ENCODE results near the gene MYO9A. TPM values are rescaled to one million over a fixed set of nuclear protein-coding genes. Genes with fewer than 3 reads are reported as not detected.
A peak's percentile ranks its signal among the peaks of the same experiment; 100 is the strongest.

MYO9A gene
- total RNA-seq, 1 experiment from 2014 or later, result 34.0 TPM

DNA sequence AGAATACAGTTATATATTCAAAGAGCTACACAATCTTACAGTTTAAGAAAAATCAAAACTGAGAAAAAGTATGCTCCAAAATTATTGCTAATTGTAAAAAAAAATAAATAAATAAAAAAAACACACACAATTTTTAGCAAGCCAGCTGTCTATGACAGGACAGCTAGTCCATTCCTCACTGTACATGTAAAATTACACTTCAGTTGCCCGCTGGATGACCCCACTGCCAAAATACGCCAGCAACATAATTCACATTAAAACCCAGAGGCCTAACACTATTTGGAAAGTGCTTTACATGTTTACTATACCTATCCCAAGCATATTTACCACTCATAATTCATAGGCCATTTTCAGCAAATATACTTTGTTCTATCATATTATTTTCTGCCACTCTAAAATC, 5.8 kb downstream of the MYO9A start:
- Histone ChIP-seq H3K27ac (no peak overlapping the region), H3K27me3 (ENCODE audit: insufficient read depth, low read depth) (no peaks in the 10 kb centered on the region), H3K9me3 (ENCODE audit: insufficient read depth, low read depth) (no peaks in the 10 kb centered on the region), H4K20me1 (ENCODE audit: insufficient read depth) (no peaks in the 10 kb centered on the region), H3K79me2 (ENCODE audit: low read depth) (peaks cover 34% of the 10 kb centered on the region), H2AFZ (no peak overlapping the region), H3K4me3 (no peak overlapping the region), H3K9me2 (ENCODE audit: insufficient read depth) (no peaks in the 10 kb centered on the region), H3K4me2 (no peak overlapping the region), H3K4me1 (replicated peaks; ENCODE audit: insufficient read depth) (peaks cover 11% of the 10 kb centered on the region; the same call in 1 of the 2 replicates), H3K36me3 (ENCODE audit: low read depth) (no peaks in the 10 kb centered on the region), H3F3A (ENCODE audit: insufficient read depth, low read depth) (no peaks in the 10 kb centered on the region)
- TF ChIP-seq, protein P1, sequence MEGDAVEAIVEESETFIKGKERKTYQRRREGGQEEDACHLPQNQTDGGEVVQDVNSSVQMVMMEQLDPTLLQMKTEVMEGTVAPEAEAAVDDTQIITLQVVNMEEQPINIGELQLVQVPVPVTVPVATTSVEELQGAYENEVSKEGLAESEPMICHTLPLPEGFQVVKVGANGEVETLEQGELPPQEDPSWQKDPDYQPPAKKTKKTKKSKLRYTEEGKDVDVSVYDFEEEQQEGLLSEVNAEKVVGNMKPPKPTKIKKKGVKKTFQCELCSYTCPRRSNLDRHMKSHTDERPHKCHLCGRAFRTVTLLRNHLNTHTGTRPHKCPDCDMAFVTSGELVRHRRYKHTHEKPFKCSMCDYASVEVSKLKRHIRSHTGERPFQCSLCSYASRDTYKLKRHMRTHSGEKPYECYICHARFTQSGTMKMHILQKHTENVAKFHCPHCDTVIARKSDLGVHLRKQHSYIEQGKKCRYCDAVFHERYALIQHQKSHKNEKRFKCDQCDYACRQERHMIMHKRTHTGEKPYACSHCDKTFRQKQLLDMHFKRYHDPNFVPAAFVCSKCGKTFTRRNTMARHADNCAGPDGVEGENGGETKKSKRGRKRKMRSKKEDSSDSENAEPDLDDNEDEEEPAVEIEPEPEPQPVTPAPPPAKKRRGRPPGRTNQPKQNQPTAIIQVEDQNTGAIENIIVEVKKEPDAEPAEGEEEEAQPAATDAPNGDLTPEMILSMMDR (conservative IDR thresholded peaks at IDR 0.05), result no peak
- TF ChIP-seq EZH2 (IDR thresholded peaks at IDR 0.05; ENCODE audit: low read depth), result no peak
- DNase-seq, result no peak
- POLR2A ChIA-PET (ENCODE audit: unreplicated experiment), result interaction anchor here (0.7 kb wide), 1 partner anchor 127 kb away, joined by 4 read pairs; no protein-coding TSS in a partner anchor
- intact Hi-C loops (cut with micrococcal nuclease; ENCODE audit: unreplicated experiment), result no loop called here
- CTCF ChIA-PET, result no interaction called here
- BruUV-seq (replicated peaks), result no TSS peak

DNA sequence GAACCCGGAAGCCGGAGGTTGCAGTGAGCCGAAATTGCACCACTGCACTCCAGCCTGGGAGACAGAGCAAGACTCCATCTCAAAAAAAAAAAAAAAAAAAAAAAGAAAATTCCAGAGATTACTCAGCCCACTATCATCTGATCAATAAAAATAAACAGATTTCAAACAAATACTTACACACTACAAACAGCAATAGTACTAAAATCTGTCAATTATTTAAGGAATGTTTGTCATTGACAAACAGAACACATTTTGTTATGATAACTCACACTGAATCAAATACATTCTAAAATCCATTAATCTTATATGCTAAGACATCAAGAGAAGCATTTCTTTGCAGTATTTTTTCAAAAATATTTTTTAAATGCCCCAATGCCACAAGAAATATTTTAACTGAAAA, 7.6 kb downstream of the MYO9A start:
- Histone ChIP-seq H3F3A (ENCODE audit: insufficient read depth, low read depth) (no peaks in the 10 kb centered on the region), H3K27ac (no peak overlapping the region), H3K4me2 (no peak overlapping the region), H3K9me2 (ENCODE audit: insufficient read depth) (no peaks in the 10 kb centered on the region), H3K27me3 (ENCODE audit: insufficient read depth, low read depth) (no peaks in the 10 kb centered on the region), H3K36me3 (ENCODE audit: low read depth) (no peaks in the 10 kb centered on the region), H3K4me3 (no peak overlapping the region), H3K9me3 (ENCODE audit: insufficient read depth, low read depth) (no peaks in the 10 kb centered on the region), H3K79me2 (ENCODE audit: low read depth) (peaks cover 20% of the 10 kb centered on the region), H3K4me1 (replicated peaks; ENCODE audit: insufficient read depth) (0 out of 2 replicates have a peak, but pooled peaks cover 4% of the 10 kb centered on the region), H2AFZ (no peak overlapping the region), H4K20me1 (ENCODE audit: insufficient read depth) (no peaks in the 10 kb centered on the region)
- POLR2A ChIA-PET (ENCODE audit: unreplicated experiment), result no interaction called here
- TF ChIP-seq, protein P1 (conservative IDR thresholded peaks at IDR 0.05), result no peak
- no peak for TF ChIP-seq EZH2 (IDR thresholded peaks at IDR 0.05; ENCODE audit: low read depth)
- CTCF ChIA-PET, result no interaction called here
- intact Hi-C loops (cut with micrococcal nuclease; ENCODE audit: unreplicated experiment), result no loop called here
- peak in 1 of 2 experiments; percentile 47 for DNase-seq
- BruUV-seq (replicated peaks), result no TSS peak

GRCh38 chr15:72106068-72106467, 11.9 kb downstream of the MYO9A start:
- POLR2A ChIA-PET (ENCODE audit: unreplicated experiment), result no interaction called here
- CTCF ChIA-PET, result no interaction called here
- Histone ChIP-seq H4K20me1 (ENCODE audit: insufficient read depth) (no peaks in the 10 kb centered on the region), H2AFZ (no peak overlapping the region), H3K27ac (no peak overlapping the region), H3F3A (ENCODE audit: insufficient read depth, low read depth) (no peaks in the 10 kb centered on the region), H3K27me3 (ENCODE audit: insufficient read depth, low read depth) (no peaks in the 10 kb centered on the region), H3K9me2 (ENCODE audit: insufficient read depth) (no peaks in the 10 kb centered on the region), H3K79me2 (ENCODE audit: low read depth) (0 out of 2 replicates have a peak, but pooled peaks cover 3% of the 10 kb centered on the region), H3K4me2 (no peak overlapping the region), H3K9me3 (ENCODE audit: insufficient read depth, low read depth) (no peaks in the 10 kb centered on the region), H3K4me3 (no peak overlapping the region), H3K4me1 (replicated peaks; ENCODE audit: insufficient read depth) (0 out of 2 replicates have a peak, but pooled peaks cover 4% of the 10 kb centered on the region), H3K36me3 (ENCODE audit: low read depth) (no peaks in the 10 kb centered on the region)
- DNase-seq, result no peak
- intact Hi-C loops (cut with micrococcal nuclease; ENCODE audit: unreplicated experiment), result no loop called here
- no TSS peak for BruUV-seq (replicated peaks)
- TF ChIP-seq EZH2 (IDR thresholded peaks at IDR 0.05; ENCODE audit: low read depth), result no peak
- TF ChIP-seq, protein P1 (conservative IDR thresholded peaks at IDR 0.05), result no peak
